Neural progenitor cell (in vitro differentiated cells): Measurements from ENCODE around the gene NAPB. TPM values are rescaled to one million over a fixed set of nuclear protein-coding genes. Genes with fewer than 3 reads are reported as not detected.

Source experiments
- DNase-seq: peaks from one replicate; pipeline ENCODE4 v3.0.0-alpha.2; 2016; ENCODE audit warnings: low spot score
- H2AFZ ChIP-seq: fragments of 200-600 bp; sonication (generic); replicated peaks from 2 replicates; pipeline ENCODE4 v1.6.1; 2016; ENCODE audit warnings: antibody characterized with exemption
- H3F3A ChIP-seq: fragments of 200-600 bp; sonication (generic); 2 replicates; pipeline ENCODE4 v1.6.1; 2016; ENCODE audit warnings: antibody characterized with exemption, low read depth
- H3K27ac ChIP-seq: fragments of 200-600 bp; sonication (generic); 2 replicates; pipeline ENCODE4 v1.5.1; 2016; ENCODE audit warnings: mild to moderate bottlenecking
- H3K27me3 ChIP-seq: fragments of 200-600 bp; sonication (generic); 2 replicates; pipeline ENCODE4 v1.6.1; 2016; ENCODE audit warnings: mild to moderate bottlenecking, moderate library complexity
- H3K36me3 ChIP-seq: fragments of 200-600 bp; sonication (generic); 2 replicates; pipeline ENCODE4 v1.5.1; 2016
- H3K4me1 ChIP-seq: fragments of 200-600 bp; sonication (generic); 2 replicates; pipeline ENCODE4 v1.6.1; 2016; ENCODE audit warnings: mixed run types
- H3K4me2 ChIP-seq: fragments of 200-600 bp; sonication (generic); 2 replicates; pipeline ENCODE4 v1.6.1; 2016
- H3K4me3 ChIP-seq: fragments of 200-600 bp; sonication (generic); 2 replicates; pipeline ENCODE4 v1.5.1; 2016
- H3K79me2 ChIP-seq: fragments of 200-600 bp; sonication (generic); 2 replicates; pipeline ENCODE4 v1.6.1; 2016; ENCODE audit warnings: low read depth
- H3K9ac ChIP-seq: fragments of 200-600 bp; sonication (generic); 2 replicates; pipeline ENCODE4 v1.6.1; 2016
- H3K9me3 ChIP-seq: fragments of 200-600 bp; sonication (generic); 2 replicates; pipeline ENCODE4 v1.5.1; 2016; ENCODE audit warnings: low read depth
- H4K20me1 ChIP-seq: fragments of 200-600 bp; sonication (generic); 2 replicates; pipeline ENCODE4 v1.6.1; 2016; ENCODE audit warnings: low read depth
- H3K27ac Mint-ChIP-seq: 3 replicates; pipeline ENCODE4 v1.8.0; 2021; ENCODE audit warnings: mixed read lengths
- H3K27me3 Mint-ChIP-seq: 2 replicates; pipeline ENCODE4 v1.8.0; 2022; ENCODE audit warnings: low read depth, mild to moderate bottlenecking, inconsistent platforms, moderate library complexity, mixed read lengths; ENCODE audit not compliant: insufficient read depth
- H3K36me3 Mint-ChIP-seq: 3 replicates; pipeline ENCODE4 v1.8.0; 2021; ENCODE audit warnings: mixed read lengths
- H3K4me1 Mint-ChIP-seq: 3 replicates; pipeline ENCODE4 v1.8.0; 2021; ENCODE audit warnings: mixed read lengths
- H3K4me3 Mint-ChIP-seq: 3 replicates; pipeline ENCODE4 v1.8.0; 2021; ENCODE audit warnings: mild to moderate bottlenecking, moderate library complexity, mixed read lengths
- H3K9me3 Mint-ChIP-seq: 3 replicates; pipeline ENCODE4 v1.8.0; 2020; ENCODE audit warnings: mixed read lengths
- CTCF ChIP-seq: fragments of 200-600 bp; sonication (generic); IDR thresholded peaks from 2 replicates; pipeline ENCODE4 v1.5.1; 2017; ENCODE audit warnings: antibody characterized with exemption, mild to moderate bottlenecking
- EZH2 ChIP-seq: fragments of 200-600 bp; sonication (generic); IDR thresholded peaks from 2 replicates; pipeline ENCODE4 v1.6.1; 2017; ENCODE audit warnings: antibody characterized with exemption, mild to moderate bottlenecking, moderate library complexity
- EZH2phosphoT487 ChIP-seq: fragments of 200-600 bp; sonication (generic); IDR thresholded peaks from 2 replicates; pipeline ENCODE4 v1.6.1; 2017; ENCODE audit warnings: antibody characterized with exemption
- total RNA-seq: library from RNA; depleted of rRNA; stranded (reverse); fragments of >200 nt; gene quantifications from 2 replicates; pipeline ENCODE4 v1.2.3, GENCODE V29; 2015; ENCODE audit warnings: low replicate concordance

NAPB gene
- total RNA-seq, 1 donor from 2014 or later: 23.8 TPM

- Mint-ChIP-seq H3K4me3 (no peak overlapping the region), H3K4me1 (peaks cover 13% of the 10 kb centered on the region), H3K27ac (no peak overlapping the region), H3K9me3 (no peaks in the 10 kb centered on the region), H3K27me3 (no peaks in the 10 kb centered on the region), H3K36me3 (no peaks in the 10 kb centered on the region)
- TF ChIP-seq CTCF (no peak), EZH2 (no peak), EZH2phosphoT487 (no peak)
- no peak for DNase-seq
- H3K4me1 ChIP-seq: peaks cover 7% of the 10 kb centered on the region
- H3K36me3 ChIP-seq: no peaks in the 10 kb centered on the region
- H3K79me2 ChIP-seq: no peaks in the 10 kb centered on the region
- H4K20me1 ChIP-seq: no peaks in the 10 kb centered on the region
- H2AFZ ChIP-seq: no peak overlapping the region
- H3K27me3 ChIP-seq: no peaks in the 10 kb centered on the region
- H3K27ac ChIP-seq: no peak overlapping the region
- no peak overlapping the region for H3K4me2 ChIP-seq
- no peak overlapping the region for H3K9ac ChIP-seq
- peaks cover 7% of the 10 kb centered on the region for H3F3A ChIP-seq
- no peaks in the 10 kb centered on the region for H3K9me3 ChIP-seq
- H3K4me3 ChIP-seq: no peak overlapping the region
Measured at GRCh38 chr20:23344336-23344735, 77.0 kb downstream of the NAPB start.

- Mint-ChIP-seq H3K4me3 (no peak overlapping the region), H3K27me3 (no peaks in the 10 kb centered on the region), H3K27ac (no peak overlapping the region), H3K36me3 (no peaks in the 10 kb centered on the region), H3K4me1 (peaks cover 7% of the 10 kb centered on the region), H3K9me3 (no peaks in the 10 kb centered on the region)
- H3K36me3 ChIP-seq: no peaks in the 10 kb centered on the region
- no peaks in the 10 kb centered on the region for H3K4me1 ChIP-seq
- TF ChIP-seq CTCF: no peak
- TF ChIP-seq EZH2: no peak
- TF ChIP-seq EZH2phosphoT487: no peak
- H3K27me3 ChIP-seq: no peaks in the 10 kb centered on the region
- no peaks in the 10 kb centered on the region for H3F3A ChIP-seq
- no peak overlapping the region for H2AFZ ChIP-seq
- no peak overlapping the region for H3K4me3 ChIP-seq
- H3K9me3 ChIP-seq: no peaks in the 10 kb centered on the region
- H3K4me2 ChIP-seq: no peak overlapping the region
- no peaks in the 10 kb centered on the region for H3K79me2 ChIP-seq
- H4K20me1 ChIP-seq: no peaks in the 10 kb centered on the region
- H3K27ac ChIP-seq: no peak overlapping the region
- no peak for DNase-seq
- no peak overlapping the region for H3K9ac ChIP-seq
Measured at GRCh38 chr20:23343590-23343989, 77.7 kb downstream of the NAPB start.

- no peaks in the 10 kb centered on the region for H3K9me3 Mint-ChIP-seq
- no peaks in the 10 kb centered on the region for H3K79me2 ChIP-seq
Measured at GRCh38 chr20:23341073-23341472, 80.2 kb downstream of the NAPB start.

More at GRCh38 chr20:23341073-23341472, 80.2 kb downstream of the NAPB start:
- no peak for DNase-seq
- H3K27ac Mint-ChIP-seq: no peak overlapping the region
- no peak overlapping the region for H3K4me3 Mint-ChIP-seq
- Histone ChIP-seq H3K4me2 (no peak overlapping the region), H2AFZ (no peak overlapping the region), H3K27me3 (no peaks in the 10 kb centered on the region), H3K4me1 (no peaks in the 10 kb centered on the region), H3K4me3 (no peak overlapping the region), H3K9ac (no peak overlapping the region), H3K36me3 (no peaks in the 10 kb centered on the region), H3K27ac (no peak overlapping the region), H4K20me1 (no peaks in the 10 kb centered on the region), H3F3A (no peaks in the 10 kb centered on the region), H3K9me3 (no peaks in the 10 kb centered on the region)
- peaks cover 2% of the 10 kb centered on the region for H3K4me1 Mint-ChIP-seq
- no peaks in the 10 kb centered on the region for H3K36me3 Mint-ChIP-seq
- H3K27me3 Mint-ChIP-seq: peaks cover 2% of the 10 kb centered on the region
- TF ChIP-seq EZH2 (no peak), CTCF (no peak), EZH2phosphoT487 (no peak)
